OCI-LY3 (cell line): Measurements from ENCODE around the gene HYAL1.

Experiments
- EZH2phosphoT487 ChIP-seq: fragments of 200-600 bp; shearing (Covaris generic); IDR thresholded peaks from 2 replicates; pipeline ENCODE4 v1.6.1; 2018; ENCODE audit warnings: antibody characterized with exemption, mixed run types, low read depth
- TF ChIP-seq, protein P1 (sequence below): fragments of 200-600, 300-600 bp; sonication (generic); IDR thresholded peaks from 2 replicates; pipeline ENCODE4 v1.5.1; 2014; ENCODE audit warnings: antibody characterized with exemption, low read length, low read depth

DNA sequence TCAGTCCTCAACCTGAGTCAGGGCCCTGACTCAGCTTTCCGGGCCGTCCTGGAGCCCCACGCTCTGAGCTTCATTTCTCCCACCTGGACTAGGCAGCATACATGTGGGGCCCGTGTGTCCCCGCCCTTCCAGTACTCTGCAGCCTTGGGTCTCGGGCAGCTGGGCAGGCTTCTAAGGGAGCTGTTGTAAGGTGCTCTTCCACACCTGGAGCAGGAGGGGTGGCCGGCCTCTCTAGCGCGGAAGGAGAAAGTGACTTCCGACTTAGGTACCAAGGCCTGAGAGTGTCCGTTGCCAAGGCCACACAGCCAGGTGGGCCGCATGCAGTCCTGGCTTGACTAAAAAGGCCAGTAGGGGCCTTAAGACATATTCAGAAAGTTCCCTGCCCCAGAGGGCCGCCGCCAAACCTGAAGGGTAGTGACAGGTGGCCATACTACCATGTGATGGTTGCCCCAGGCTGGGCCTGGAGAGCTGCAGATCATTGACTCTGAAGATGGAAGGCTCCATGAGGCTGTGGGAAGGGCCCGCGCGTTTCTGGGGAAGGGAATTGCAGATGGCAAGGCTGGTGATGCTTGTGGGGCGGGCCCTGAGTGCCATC is 43.8 kb downstream of the HYAL1 start:
- TF ChIP-seq EZH2phosphoT487, result no peak
- TF ChIP-seq, protein P1, sequence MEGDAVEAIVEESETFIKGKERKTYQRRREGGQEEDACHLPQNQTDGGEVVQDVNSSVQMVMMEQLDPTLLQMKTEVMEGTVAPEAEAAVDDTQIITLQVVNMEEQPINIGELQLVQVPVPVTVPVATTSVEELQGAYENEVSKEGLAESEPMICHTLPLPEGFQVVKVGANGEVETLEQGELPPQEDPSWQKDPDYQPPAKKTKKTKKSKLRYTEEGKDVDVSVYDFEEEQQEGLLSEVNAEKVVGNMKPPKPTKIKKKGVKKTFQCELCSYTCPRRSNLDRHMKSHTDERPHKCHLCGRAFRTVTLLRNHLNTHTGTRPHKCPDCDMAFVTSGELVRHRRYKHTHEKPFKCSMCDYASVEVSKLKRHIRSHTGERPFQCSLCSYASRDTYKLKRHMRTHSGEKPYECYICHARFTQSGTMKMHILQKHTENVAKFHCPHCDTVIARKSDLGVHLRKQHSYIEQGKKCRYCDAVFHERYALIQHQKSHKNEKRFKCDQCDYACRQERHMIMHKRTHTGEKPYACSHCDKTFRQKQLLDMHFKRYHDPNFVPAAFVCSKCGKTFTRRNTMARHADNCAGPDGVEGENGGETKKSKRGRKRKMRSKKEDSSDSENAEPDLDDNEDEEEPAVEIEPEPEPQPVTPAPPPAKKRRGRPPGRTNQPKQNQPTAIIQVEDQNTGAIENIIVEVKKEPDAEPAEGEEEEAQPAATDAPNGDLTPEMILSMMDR, result no peak
